ENCODE data around the gene MTFMT. TPM values are rescaled to one million over a fixed set of nuclear protein-coding genes. Genes with fewer than 3 reads are reported as not detected.

MTFMT gene
- total and polyA plus RNA-seq, 2 of the 4 experiments (the other 2 are of a cell fraction): 8.9 to 21.3 TPM

GRCh38 chr15:65069779-65070546 is 40.5 kb upstream of the MTFMT start:
- ATAC-seq (ENCODE audit: low read depth) (no peak), DNase-seq (no peak)
- Histone ChIP-seq H3K4me2 (ENCODE audit: low read depth, low read length) (no peak overlapping the region), H2BK120ac (ENCODE audit: low read depth, low read length) (peak overlapping the region; percentile 82), H2AK9ac (replicated peaks; ENCODE audit: low read depth, low read length, poor library complexity) (no peak overlapping the region), H3K36me3 (ENCODE audit: control insufficient read depth, insufficient read depth, low read length) (no peaks in the 10 kb centered on the region), H2BK5ac (ENCODE audit: low read depth, low read length, poor library complexity, severe bottlenecking) (peak overlapping the region; percentile 79), H3K14ac (replicated peaks; ENCODE audit: low read depth, low read length) (peak overlapping the region; percentile 69), H3K79me1 (ENCODE audit: low read depth in 1 of 2, low read length in 2 of 2) (no peaks in the 10 kb centered on the region), H4K5ac (ENCODE audit: low read depth, low read length) (peak overlapping the region; percentile 51), H3K9me3 (ENCODE audit: control insufficient read depth, insufficient read depth, low read length) (no peaks in the 10 kb centered on the region), H3K27me3 (ENCODE audit: control insufficient read depth, insufficient read depth, low read length) (peaks cover 16% of the 10 kb centered on the region), H3K18ac (ENCODE audit: low read depth, low read length) (peak overlapping the region; percentile 61), H3K27ac (ENCODE audit: insufficient read depth, low read length) (peak overlapping the region; percentile 82; the same call in 1 of the 2 replicates), H2BK15ac (ENCODE audit: low read depth, low read length) (peak overlapping the region; percentile 75; the same call in 1 of the 3 replicates), H2AK5ac (ENCODE audit: low read depth, low read length) (peak overlapping the region; percentile 85), H3K56ac (ENCODE audit: extremely low read depth, insufficient read depth, low read length) (no peak overlapping the region), H3K9me1 (ENCODE audit: insufficient read depth, low read length) (peaks cover 37% of the 10 kb centered on the region), H3K9ac (ENCODE audit: low read depth, low read length) (no peak overlapping the region), H3K4me3 (ENCODE audit: insufficient read depth, low read depth, low read length) (no peak overlapping the region), H4K20me1 (ENCODE audit: insufficient read depth, low read length) (peaks cover 9% of the 10 kb centered on the region), H4K8ac (ENCODE audit: low read depth in 2 of 2, low read length in 2 of 2) (peak overlapping the region in 1 of 2 experiments; percentile 65; a peak in 1 of 4 replicates), H2BK20ac (ENCODE audit: low read depth, low read length) (peak overlapping the region; percentile 84), H4K91ac (ENCODE audit: insufficient read depth, low read depth, low read length) (peak overlapping the region; percentile 73), H2AFZ (replicated peaks; ENCODE audit: low read length, poor library complexity) (no peak overlapping the region), H3K4me1 (ENCODE audit: control insufficient read depth, insufficient read depth, low read length) (peaks cover 42% of the 10 kb centered on the region), H3K4ac (ENCODE audit: low read depth, low read length) (peak overlapping the region; percentile 78), H3K23ac (ENCODE audit: low read depth, low read length) (peak overlapping the region; percentile 59)
- ChIA-PET CTCF (interaction anchor here (1.2 to 2.2 kb wide), 4 partner anchors 13 to 36 kb away, joined by 4 to 8 read pairs (median 6); no protein-coding TSS in a partner anchor), POLR2A (ENCODE audit: unreplicated experiment) (interaction anchor here (0.5 kb wide), 1 partner anchor 269 kb away, joined by 3 read pairs; no protein-coding TSS in a partner anchor)
- intact Hi-C loops (cut with micrococcal nuclease): no loop called here
- WGBS, 2 experiments (ENCODE audit: extremely low coverage in 2 of 2, insufficient read length in 1 of 2): no CpG with 5 or more reads among the region's 5 CpGs
- dilution Hi-C loops (cut with HindIII; ENCODE audit: low sequenced_read_pairs, unreplicated experiment): no loop called here
- in situ Hi-C loops (cut with MboI; ENCODE audit: low sequenced_read_pairs): no loop called here
- BruUV-seq (replicated peaks): no TSS peak
- TF ChIP-seq NFE2L2 (IDR thresholded peaks at IDR 0.05; ENCODE audit: low read depth, low read length): no peak
- no peak for TF ChIP-seq RFX5 (IDR thresholded peaks at IDR 0.05; ENCODE audit: low read depth, low read length)
- TF ChIP-seq SMC3 (IDR thresholded peaks at IDR 0.05; ENCODE audit: low read depth, low read length): no peak
- no peak for TF ChIP-seq USF2 (IDR thresholded peaks at IDR 0.05; ENCODE audit: low read depth, low read length)
- no peak for TF ChIP-seq BHLHE40 (IDR thresholded peaks at IDR 0.05; ENCODE audit: low read depth, low read length)
- TF ChIP-seq POLR2A (IDR thresholded peaks at IDR 0.05; ENCODE audit: low read depth, low read length): no peak
- TF ChIP-seq ELK1 (IDR thresholded peaks at IDR 0.05; ENCODE audit: borderline replicate concordance, low read depth, low read length): no peak
- no peak for TF ChIP-seq MXI1 (IDR thresholded peaks at IDR 0.05; ENCODE audit: borderline replicate concordance, low read depth, low read length)
- TF ChIP-seq RAD21 (IDR thresholded peaks at IDR 0.05; ENCODE audit: low read length): no peak
- no peak for TF ChIP-seq FOS (IDR thresholded peaks at IDR 0.05; ENCODE audit: low read depth, low read length)
- TF ChIP-seq RCOR1 (IDR thresholded peaks at IDR 0.05; ENCODE audit: insufficient replicate concordance, low read length): no peak
- no peak for TF ChIP-seq CTCF (conservative IDR thresholded peaks at IDR 0.05; ENCODE audit: low read depth, low read length)
- no peak for TF ChIP-seq MAFK (IDR thresholded peaks at IDR 0.05; ENCODE audit: low read depth, low read length)
- no peak for TF ChIP-seq CHD1 (IDR thresholded peaks at IDR 0.05; ENCODE audit: low read depth, low read length)
- TF ChIP-seq MAZ (IDR thresholded peaks at IDR 0.05; ENCODE audit: borderline replicate concordance, low read depth, low read length): no peak

Measured in IMR-90 (cell line).